HG02798 (cell line): ENCODE data around the gene HADHA.
A peak's percentile ranks its signal among the peaks of the same experiment; 100 is the strongest.

Source experiments
- ATAC-seq: cut with Tn5 transposase; IDR thresholded peaks from one replicate; pipeline ENCODE4 v1.9.1; 2021; ENCODE audit warnings: mild to moderate bottlenecking; ENCODE audit not compliant: unreplicated experiment, poor library complexity

The HADHA gene

GRCh38 chr2:26245810-26246209, 1.4 kb upstream of the HADHA start:
- ATAC-seq = peak; percentile 49

GRCh38 chr2:26245231-26245732, 850 bp upstream of the HADHA start:
- ATAC-seq = peak; percentile 18

GRCh38 chr2:26243470-26244308, 743 bp downstream of the HADHA start:
- ATAC-seq = no peak

- no peak for ATAC-seq
Measured at GRCh38 chr2:26241928-26242436, 2.5 kb downstream of the HADHA start.

- ATAC-seq = no peak
Measured at GRCh38 chr2:26238311-26238958, 6.0 kb downstream of the HADHA start.

GRCh38 chr2:26237868-26238267, 6.6 kb downstream of the HADHA start:
- ATAC-seq = no peak

GRCh38 chr2:26235089-26235488, 9.3 kb downstream of the HADHA start:
- no peak for ATAC-seq

- ATAC-seq = no peak
Measured at GRCh38 chr2:26230806-26231205, 13.6 kb downstream of the HADHA start.

- ATAC-seq = no peak
Measured at GRCh38 chr2:26229595-26229994, 14.8 kb downstream of the HADHA start.

- no peak for ATAC-seq
Measured at GRCh38 chr2:26224095-26224494, 20.3 kb downstream of the HADHA start.

GRCh38 chr2:26223018-26223417, 21.4 kb downstream of the HADHA start:
- no peak for ATAC-seq

- ATAC-seq = no peak
Measured at GRCh38 chr2:26217720-26218119, 26.7 kb downstream of the HADHA start.

GRCh38 chr2:26216587-26216986, 27.8 kb downstream of the HADHA start:
- no peak for ATAC-seq

GRCh38 chr2:26215833-26216232, 28.6 kb downstream of the HADHA start:
- no peak for ATAC-seq

GRCh38 chr2:26214759-26215158, 29.7 kb downstream of the HADHA start:
- no peak for ATAC-seq

- ATAC-seq = no peak
Measured at GRCh38 chr2:26212011-26212410, 32.4 kb downstream of the HADHA start.

GRCh38 chr2:26203906-26204305, 40.5 kb downstream of the HADHA start:
- ATAC-seq = no peak

GRCh38 chr2:26202981-26203490, 41.4 kb downstream of the HADHA start:
- no peak for ATAC-seq

GRCh38 chr2:26197516-26197915, 46.9 kb downstream of the HADHA start:
- ATAC-seq = no peak

GRCh38 chr2:26196683-26197418, 47.6 kb downstream of the HADHA start:
- ATAC-seq = no peak
